HG02884 (cell line): Measurements from ENCODE around the gene NAA20.

ENCODE experiments used
- ATAC-seq: cut with Tn5 transposase; IDR thresholded peaks from one replicate; pipeline ENCODE4 v1.9.1; 2021; ENCODE audit warnings: mild to moderate bottlenecking, moderate library complexity; ENCODE audit not compliant: unreplicated experiment

The NAA20 gene

DNA sequence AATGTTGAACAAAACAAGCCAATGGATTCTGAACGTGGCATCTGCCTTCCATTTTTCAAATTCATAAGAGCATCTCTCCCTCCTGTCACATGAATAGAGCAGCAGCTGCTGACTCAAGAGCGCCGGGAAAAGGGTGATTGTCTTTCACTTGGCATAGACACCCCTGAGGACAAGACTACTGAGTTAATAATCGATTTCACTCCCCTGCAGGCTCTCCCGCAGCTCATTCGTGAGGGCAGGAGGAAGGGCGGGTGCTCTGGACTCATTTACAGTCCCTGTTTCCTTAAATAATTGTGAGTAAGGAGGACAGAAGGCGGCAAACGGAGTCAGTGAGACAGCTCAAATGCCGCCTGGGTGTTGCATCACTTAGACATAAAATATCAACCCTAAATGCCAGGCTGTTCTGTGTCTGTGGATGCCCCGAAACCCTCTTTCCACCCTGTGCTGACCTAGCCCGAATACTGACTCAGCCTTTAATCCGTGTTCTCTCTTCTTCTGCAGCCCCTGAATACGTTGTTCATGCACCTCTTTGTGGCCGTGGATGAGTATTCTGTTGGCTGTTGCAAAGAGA lies 56.7 kb downstream of the NAA20 start:
- no peak for ATAC-seq

DNA sequence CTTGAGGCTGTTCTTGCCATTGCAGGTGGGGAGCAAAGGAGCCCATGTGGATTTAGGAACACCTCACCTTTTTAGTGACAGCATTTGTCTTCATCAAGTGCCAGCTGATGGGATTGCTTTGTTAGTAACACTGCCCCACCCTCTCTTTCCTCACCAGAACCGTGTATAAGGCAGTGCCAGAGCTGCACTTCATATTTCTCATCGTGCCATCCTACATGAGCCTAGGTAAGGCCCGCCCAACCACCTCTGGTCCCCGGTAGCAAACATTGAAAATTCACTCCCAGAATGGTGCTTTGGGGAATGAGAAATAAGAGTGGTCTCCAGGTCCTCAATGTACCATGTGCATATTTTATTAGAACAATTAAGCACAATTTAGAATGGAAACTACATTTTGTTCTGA lies 57.9 kb downstream of the NAA20 start:
- ATAC-seq = no peak

- no peak for ATAC-seq
Measured at GRCh38 chr20:20076297-20077065, 59.3 kb downstream of the NAA20 start.

GRCh38 chr20:20078041-20078440 lies 60.9 kb downstream of the NAA20 start:
- ATAC-seq = no peak

DNA sequence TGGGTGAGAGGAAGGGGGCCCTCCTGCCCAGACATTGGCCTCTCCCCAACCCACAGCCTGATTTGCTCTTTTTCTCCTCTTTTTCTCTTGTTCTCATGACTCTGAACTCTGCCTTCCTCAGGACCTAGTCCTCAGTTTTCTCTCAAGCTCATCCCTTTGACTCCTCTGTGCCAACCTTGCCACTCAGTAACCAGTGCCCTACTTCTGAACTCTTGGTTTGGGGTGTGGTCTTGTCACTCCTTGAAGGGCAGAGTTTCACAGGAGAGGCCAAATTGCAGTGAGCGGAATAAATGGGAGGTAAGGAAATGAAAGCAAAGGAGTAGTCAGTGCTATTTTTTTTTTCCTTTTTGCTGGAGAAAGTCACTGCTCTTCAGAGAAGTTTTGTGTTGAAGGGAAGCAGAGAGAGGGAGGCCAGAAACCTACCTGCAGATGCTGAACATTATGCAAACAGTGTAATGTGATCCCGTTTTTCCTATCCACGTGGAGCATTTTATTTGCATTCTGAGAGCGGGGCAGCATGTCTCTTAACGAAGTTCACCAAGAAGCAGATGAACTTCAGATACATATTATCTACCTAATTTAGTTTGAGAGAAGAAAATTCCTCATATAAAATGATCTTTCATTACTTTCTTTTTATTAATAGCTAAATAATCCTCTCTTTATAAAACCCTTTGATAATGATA lies 62.1 kb downstream of the NAA20 start:
- ATAC-seq = no peak
